ENCODE results near the gene TBC1D13. TPM values are rescaled to one million over a fixed set of nuclear protein-coding genes. Genes with fewer than 3 reads are reported as not detected.

The TBC1D13 gene
- total and polyA plus RNA-seq, 9 of the 15 experiments (the other 6 are each of a cell fraction or from before 2014, with no cell fraction given) = 2.3 to 28.7 (median 11.4) TPM

- ATAC-seq = peak; percentile 99
- H3K27me3 ChIP-seq (ENCODE audit: control insufficient read depth in 2 of 2, insufficient read depth in 2 of 2, low read length in 2 of 2) = no peaks in the 10 kb centered on the region
- CTCF ChIA-PET (ENCODE audit: low intra/inter-chr PET ratio) = no interaction called here
- H3K9me3 ChIP-seq (replicated peaks; ENCODE audit: control insufficient read depth, insufficient read depth, low read depth, low read length) = no peaks in the 10 kb centered on the region
- H3K36me3 ChIP-seq (ENCODE audit: control insufficient read depth, insufficient read depth, low read length) = peaks cover 52% of the 10 kb centered on the region; the same call in 2 of the 3 replicates
- peaks cover 5 to 33% of the 10 kb centered on the region in 2 experiments; a peak in 4 of 5 replicates for H3K4me1 ChIP-seq (replicated peaks in 1 of 2; ENCODE audit: control insufficient read depth in 2 of 2, insufficient read depth in 2 of 2, low read length in 2 of 2)
- peak within 1 kb of the TSS; percentile 92 for H3K4me2 ChIP-seq (ENCODE audit: insufficient read depth, low read length)
- no TSS peak for BruUV-seq (replicated peaks)
- H3K27ac ChIP-seq (ENCODE audit: extremely low read depth, low read depth, low read length) = peak within 1 kb of the TSS; percentile 73
- H3K4me3 ChIP-seq = peak within 1 kb of the TSS; percentile 80
- peak; percentile 97 for FAIRE-seq
- POLR2A ChIA-PET = interaction anchor here (0.6 to 2.6 kb wide), 9 partner anchors 10 to 317 kb away, joined by 3 to 48 read pairs (median 3); partner anchors contain the start of gene ENDOG
- intact Hi-C loops (cut with micrococcal nuclease) (loop anchor here (1.0 kb wide), 1 partner anchor 16 kb away; no protein-coding TSS in a partner anchor), in situ Hi-C loops (cut with MboI) (no loop called here)
- 2% methylated on average over 56 of the region's 56 CpGs for WGBS (ENCODE audit: insufficient coverage, low coverage, missing lambda C conversion rate)
- H2AFZ ChIP-seq (ENCODE audit: low read depth, low read length) = peak within 1 kb of the TSS; percentile 82
- H3K9ac ChIP-seq (ENCODE audit: insufficient read depth in 1 of 2, low read depth in 2 of 2, low read length in 2 of 2) = peak within 1 kb of the TSS; percentile 82 to 97
- DNase-seq (ENCODE audit: extremely low read depth in 1 of 4, low spot score in 3 of 4) = peak; percentile 95 to 99 (median 98)
- H3K9me1 ChIP-seq (ENCODE audit: control insufficient read depth, insufficient read depth, low read length) = no peaks in the 10 kb centered on the region
- no peaks in the 10 kb centered on the region for H4K20me1 ChIP-seq (replicated peaks; ENCODE audit: control insufficient read depth, insufficient read depth, low read length)
- peaks cover 17% of the 10 kb centered on the region for H3K79me2 ChIP-seq (ENCODE audit: control insufficient read depth, insufficient read depth, low read length)
- TF ChIP-seq SNIP1 (IDR thresholded peaks at IDR 0.05; ENCODE audit: low read depth) (no peak), MYBL2 (IDR thresholded peaks at IDR 0.05; ENCODE audit: low read depth) (no peak), MYBL2 (CRISPR knock-in tag; IDR thresholded peaks at IDR 0.05; ENCODE audit: borderline replicate concordance) (no peak), POLR2AphosphoS5 (IDR thresholded peaks at IDR 0.05; ENCODE audit: control insufficient read depth, insufficient read depth, low read depth, low read length) (peak; percentile 66), RBM39 (optimal IDR thresholded peaks at IDR 0.05; ENCODE audit: low read depth, low read length) (no peak), KLF6 (CRISPR knock-in tag; IDR thresholded peaks at IDR 0.05; ENCODE audit: borderline replicate concordance) (no peak), SOX6 (IDR thresholded peaks at IDR 0.05) (no peak), NEUROD1 (IDR thresholded peaks at IDR 0.05; ENCODE audit: borderline replicate concordance, low read depth, low read length, partially characterized antibody) (no peak), ZNF436 (CRISPR knock-in tag; IDR thresholded peaks at IDR 0.05) (no peak), BCLAF1 (IDR thresholded peaks at IDR 0.05; ENCODE audit: borderline replicate concordance in 1 of 2, control insufficient read depth in 1 of 2, low read depth in 2 of 2, low read length in 1 of 2) (no peak), RREB1 (CRISPR knock-in tag; IDR thresholded peaks at IDR 0.05) (no peak), POLR2G (IDR thresholded peaks at IDR 0.05; ENCODE audit: low read depth, low read length) (peak; percentile 99)
These were observed 42.6 kb downstream of the TBC1D13 start, which contains the start of gene SPOUT1 for GRCh38 chr9:128829477-128830251. SPOUT1 (minus strand) TSS chr9:128829794; CDS start chr9:128829780, 14 bp downstream.
